ENCODE data around the gene ADAM12.

Gene ADAM12

DNA sequence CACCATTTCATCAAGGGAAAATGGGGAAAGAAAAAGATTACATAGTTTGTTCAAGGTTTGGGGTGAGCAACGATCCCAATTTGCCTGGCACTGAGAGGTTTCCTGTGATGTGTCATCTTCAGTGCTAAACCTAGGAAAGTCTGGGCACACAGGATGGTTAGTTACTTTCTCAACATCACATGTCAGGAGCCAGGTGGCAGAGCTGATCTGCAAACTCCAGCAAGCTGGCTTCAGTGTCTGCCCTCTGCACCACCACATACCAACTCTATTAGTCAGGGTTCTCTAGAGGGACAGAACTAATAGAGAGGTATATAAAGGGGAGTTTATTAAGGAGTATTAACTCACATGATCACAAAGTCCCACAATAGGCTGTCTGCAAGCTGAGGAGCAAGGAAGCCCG, 11.3 kb downstream of the ADAM12 start:
- TF ChIP-seq ZNF140 (tag by site-specific recombination; IDR thresholded peaks at IDR 0.05) (no peak), OSR2 (tag by site-specific recombination; IDR thresholded peaks at IDR 0.05) (no peak), ZNF560 (tag by site-specific recombination; IDR thresholded peaks at IDR 0.05; ENCODE audit: borderline replicate concordance) (no peak), SP7 (tag by site-specific recombination; IDR thresholded peaks at IDR 0.05) (no peak), ZNF548 (tag by site-specific recombination; IDR thresholded peaks at IDR 0.05) (no peak), ZNF248 (tag by site-specific recombination; IDR thresholded peaks at IDR 0.05) (no peak), PATZ1 (tag by site-specific recombination; IDR thresholded peaks at IDR 0.05) (no peak), ZNF561 (tag by site-specific recombination; IDR thresholded peaks at IDR 0.05; ENCODE audit: borderline replicate concordance) (no peak), ZBTB17 (tag by site-specific recombination; IDR thresholded peaks at IDR 0.05) (no peak), ZNF274 (IDR thresholded peaks at IDR 0.05; ENCODE audit: low read length) (no peak), ZNF274 (tag by site-specific recombination; IDR thresholded peaks at IDR 0.05; ENCODE audit: borderline replicate concordance) (no peak), ZSCAN18 (tag by site-specific recombination; IDR thresholded peaks at IDR 0.05) (no peak), ZNF18 (tag by site-specific recombination; IDR thresholded peaks at IDR 0.05) (no peak), ZNF626 (tag by site-specific recombination; IDR thresholded peaks at IDR 0.05) (no peak), GLIS2 (tag by site-specific recombination; IDR thresholded peaks at IDR 0.05) (no peak)
- TF ChIP-seq, protein P1, sequence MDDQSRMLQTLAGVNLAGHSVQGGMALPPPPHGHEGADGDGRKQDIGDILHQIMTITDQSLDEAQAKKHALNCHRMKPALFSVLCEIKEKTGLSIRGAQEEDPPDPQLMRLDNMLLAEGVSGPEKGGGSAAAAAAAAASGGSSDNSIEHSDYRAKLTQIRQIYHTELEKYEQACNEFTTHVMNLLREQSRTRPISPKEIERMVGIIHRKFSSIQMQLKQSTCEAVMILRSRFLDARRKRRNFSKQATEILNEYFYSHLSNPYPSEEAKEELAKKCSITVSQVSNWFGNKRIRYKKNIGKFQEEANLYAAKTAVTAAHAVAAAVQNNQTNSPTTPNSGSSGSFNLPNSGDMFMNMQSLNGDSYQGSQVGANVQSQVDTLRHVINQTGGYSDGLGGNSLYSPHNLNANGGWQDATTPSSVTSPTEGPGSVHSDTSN (CRISPR knock-in tag; IDR thresholded peaks at IDR 0.05), result no peak
- TF ChIP-seq, protein P2, sequence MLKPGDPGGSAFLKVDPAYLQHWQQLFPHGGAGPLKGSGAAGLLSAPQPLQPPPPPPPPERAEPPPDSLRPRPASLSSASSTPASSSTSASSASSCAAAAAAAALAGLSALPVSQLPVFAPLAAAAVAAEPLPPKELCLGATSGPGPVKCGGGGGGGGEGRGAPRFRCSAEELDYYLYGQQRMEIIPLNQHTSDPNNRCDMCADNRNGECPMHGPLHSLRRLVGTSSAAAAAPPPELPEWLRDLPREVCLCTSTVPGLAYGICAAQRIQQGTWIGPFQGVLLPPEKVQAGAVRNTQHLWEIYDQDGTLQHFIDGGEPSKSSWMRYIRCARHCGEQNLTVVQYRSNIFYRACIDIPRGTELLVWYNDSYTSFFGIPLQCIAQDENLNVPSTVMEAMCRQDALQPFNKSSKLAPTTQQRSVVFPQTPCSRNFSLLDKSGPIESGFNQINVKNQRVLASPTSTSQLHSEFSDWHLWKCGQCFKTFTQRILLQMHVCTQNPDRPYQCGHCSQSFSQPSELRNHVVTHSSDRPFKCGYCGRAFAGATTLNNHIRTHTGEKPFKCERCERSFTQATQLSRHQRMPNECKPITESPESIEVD (tag by site-specific recombination; IDR thresholded peaks at IDR 0.05), result no peak
- TF ChIP-seq, protein P3, sequence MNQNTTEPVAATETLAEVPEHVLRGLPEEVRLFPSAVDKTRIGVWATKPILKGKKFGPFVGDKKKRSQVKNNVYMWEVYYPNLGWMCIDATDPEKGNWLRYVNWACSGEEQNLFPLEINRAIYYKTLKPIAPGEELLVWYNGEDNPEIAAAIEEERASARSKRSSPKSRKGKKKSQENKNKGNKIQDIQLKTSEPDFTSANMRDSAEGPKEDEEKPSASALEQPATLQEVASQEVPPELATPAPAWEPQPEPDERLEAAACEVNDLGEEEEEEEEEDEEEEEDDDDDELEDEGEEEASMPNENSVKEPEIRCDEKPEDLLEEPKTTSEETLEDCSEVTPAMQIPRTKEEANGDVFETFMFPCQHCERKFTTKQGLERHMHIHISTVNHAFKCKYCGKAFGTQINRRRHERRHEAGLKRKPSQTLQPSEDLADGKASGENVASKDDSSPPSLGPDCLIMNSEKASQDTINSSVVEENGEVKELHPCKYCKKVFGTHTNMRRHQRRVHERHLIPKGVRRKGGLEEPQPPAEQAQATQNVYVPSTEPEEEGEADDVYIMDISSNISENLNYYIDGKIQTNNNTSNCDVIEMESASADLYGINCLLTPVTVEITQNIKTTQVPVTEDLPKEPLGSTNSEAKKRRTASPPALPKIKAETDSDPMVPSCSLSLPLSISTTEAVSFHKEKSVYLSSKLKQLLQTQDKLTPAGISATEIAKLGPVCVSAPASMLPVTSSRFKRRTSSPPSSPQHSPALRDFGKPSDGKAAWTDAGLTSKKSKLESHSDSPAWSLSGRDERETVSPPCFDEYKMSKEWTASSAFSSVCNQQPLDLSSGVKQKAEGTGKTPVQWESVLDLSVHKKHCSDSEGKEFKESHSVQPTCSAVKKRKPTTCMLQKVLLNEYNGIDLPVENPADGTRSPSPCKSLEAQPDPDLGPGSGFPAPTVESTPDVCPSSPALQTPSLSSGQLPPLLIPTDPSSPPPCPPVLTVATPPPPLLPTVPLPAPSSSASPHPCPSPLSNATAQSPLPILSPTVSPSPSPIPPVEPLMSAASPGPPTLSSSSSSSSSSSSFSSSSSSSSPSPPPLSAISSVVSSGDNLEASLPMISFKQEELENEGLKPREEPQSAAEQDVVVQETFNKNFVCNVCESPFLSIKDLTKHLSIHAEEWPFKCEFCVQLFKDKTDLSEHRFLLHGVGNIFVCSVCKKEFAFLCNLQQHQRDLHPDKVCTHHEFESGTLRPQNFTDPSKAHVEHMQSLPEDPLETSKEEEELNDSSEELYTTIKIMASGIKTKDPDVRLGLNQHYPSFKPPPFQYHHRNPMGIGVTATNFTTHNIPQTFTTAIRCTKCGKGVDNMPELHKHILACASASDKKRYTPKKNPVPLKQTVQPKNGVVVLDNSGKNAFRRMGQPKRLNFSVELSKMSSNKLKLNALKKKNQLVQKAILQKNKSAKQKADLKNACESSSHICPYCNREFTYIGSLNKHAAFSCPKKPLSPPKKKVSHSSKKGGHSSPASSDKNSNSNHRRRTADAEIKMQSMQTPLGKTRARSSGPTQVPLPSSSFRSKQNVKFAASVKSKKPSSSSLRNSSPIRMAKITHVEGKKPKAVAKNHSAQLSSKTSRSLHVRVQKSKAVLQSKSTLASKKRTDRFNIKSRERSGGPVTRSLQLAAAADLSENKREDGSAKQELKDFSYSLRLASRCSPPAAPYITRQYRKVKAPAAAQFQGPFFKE (tag by site-specific recombination; IDR thresholded peaks at IDR 0.05; ENCODE audit: borderline replicate concordance), result no peak
- Histone ChIP-seq H3K27ac (ENCODE audit: extremely low read depth, low read depth, low read length) (no peak overlapping the region), H3K36me3 (ENCODE audit: control insufficient read depth in 2 of 2, insufficient read depth in 1 of 2, low read length in 2 of 2) (no peaks in the 10 kb centered on the region), H3K9me3 (ENCODE audit: control insufficient read depth, insufficient read depth, low read depth, low read length) (peaks cover 3% of the 10 kb centered on the region), H3K4me1 (ENCODE audit: control insufficient read depth, insufficient read depth, low read length) (peaks cover 3% of the 10 kb centered on the region; the same call in 1 of the 2 replicates), H3K4me3 (ENCODE audit: low read depth, low read length) (no peak overlapping the region)
- POLR2A ChIA-PET, result no interaction called here
- CTCF ChIA-PET, result no interaction called here
